Muscle layer of colon (tissue), 2 donors: Measurements from ENCODE around the gene SLAIN2.

Source experiments
- H3K27ac ChIP-seq: one replicate; pipeline ENCODE4 v1.7.0; 2013; ENCODE audit warnings: low read depth, mild to moderate bottlenecking, low read length, moderate library complexity
- H3K27me3 ChIP-seq, 2 donors: one replicate each; pipeline ENCODE4 v1.7.0; 2013; ENCODE audit warnings: low read length in 2 of 2, mild to moderate bottlenecking in 2 of 2; ENCODE audit not compliant: insufficient read depth in 2 of 2, control insufficient read depth in 1 of 2
- H3K36me3 ChIP-seq: one replicate; pipeline ENCODE4 v1.7.0; 2013; ENCODE audit warnings: mild to moderate bottlenecking, low read length; ENCODE audit not compliant: insufficient read depth
- H3K4me1 ChIP-seq: one replicate; pipeline ENCODE4 v1.7.0; 2013; ENCODE audit warnings: mild to moderate bottlenecking, low read length; ENCODE audit not compliant: insufficient read depth
- H3K4me3 ChIP-seq, 2 donors: one replicate each; pipeline ENCODE4 v1.7.0; 2013; ENCODE audit warnings: low read length in 2 of 2, low read depth in 1 of 2, mild to moderate bottlenecking in 1 of 2, moderate library complexity in 1 of 2
- H3K9ac ChIP-seq: one replicate; pipeline ENCODE4 v1.7.0; 2013; ENCODE audit warnings: low read length
- H3K9me3 ChIP-seq: one replicate; pipeline ENCODE4 v1.7.0; 2013; ENCODE audit warnings: mild to moderate bottlenecking, low read length
- donor health status: abdominal sarcoma.
- donor health status: Adenocarcinoma of cecum.

Gene SLAIN2

GRCh38 chr4:48475770-48476169, 134.4 kb downstream of the SLAIN2 start:
- Histone ChIP-seq H3K27ac (no peak overlapping the region), H3K27me3 (no peaks in the 10 kb centered on the region), H3K9ac (no peak overlapping the region), H3K4me1 (no peaks in the 10 kb centered on the region), H3K4me3 (no peak overlapping the region), H3K36me3 (no peaks in the 10 kb centered on the region), H3K9me3 (no peaks in the 10 kb centered on the region)
